Cardiac muscle cell (in vitro differentiated cells and primary cell): ENCODE data around the gene CTCFL. TPM values are rescaled to one million over a fixed set of nuclear protein-coding genes. Genes with fewer than 3 reads are reported as not detected.

Experiments used
- DNase-seq, 2 donors: peaks; one replicate each; pipeline versions ENCODE4 v3.0.0 to v3.0.0-alpha.2; 2010 to 2017; ENCODE audit warnings: low read depth in 1 of 2, low spot score in 1 of 2
- H3K27ac ChIP-seq: fragments of 200-600 bp; sonication (generic); 2 replicates; pipeline ENCODE4 v1.5.1; 2016
- H3K27me3 ChIP-seq: fragments of 200-600 bp; sonication (generic); 2 replicates; pipeline ENCODE4 v1.6.0; 2016; ENCODE audit warnings: control low read depth
- H3K36me3 ChIP-seq: fragments of 200-600 bp; sonication (generic); 2 replicates; pipeline ENCODE4 v1.5.1; 2016; ENCODE audit warnings: control low read depth
- H3K4me1 ChIP-seq: fragments of 200-600 bp; sonication (generic); 2 replicates; pipeline ENCODE4 v1.8.1; 2017; ENCODE audit warnings: low read depth, mild to moderate bottlenecking, mixed run types
- H3K4me3 ChIP-seq: fragments of 200-600 bp; sonication (generic); 2 replicates; pipeline ENCODE4 v1.5.1; 2016; ENCODE audit warnings: mild to moderate bottlenecking
- H3K9me3 ChIP-seq: fragments of 200-600 bp; sonication (generic); 2 replicates; pipeline ENCODE4 v1.5.1; 2017; ENCODE audit warnings: low read depth, mild to moderate bottlenecking, control low read depth
- polyA plus RNA-seq: library from polyadenylated mRNA; unstranded; fragments of >200 nt; fragmentation: Nextera tagmentation; extraction: Ambion mirVana; gene quantifications from 2 replicates; pipeline ENCODE4 v1.2.1, GENCODE V29; 2016
- total RNA-seq: library from RNA; depleted of rRNA; stranded (reverse); fragments of >200 nt; gene quantifications from 2 replicates; pipeline ENCODE4 v1.2.3, GENCODE V29; 2016
- TF ChIP-seq, protein P1 (sequence below): IDR thresholded peaks from 2 replicates; pipeline ENCODE4 v1.5.1; 2012; ENCODE audit warnings: low read depth, mild to moderate bottlenecking, low read length

CTCFL gene
- total and polyA plus RNA-seq, 2 experiments from 2014 or later = 0.09 TPM; not detected in 1

DNA sequence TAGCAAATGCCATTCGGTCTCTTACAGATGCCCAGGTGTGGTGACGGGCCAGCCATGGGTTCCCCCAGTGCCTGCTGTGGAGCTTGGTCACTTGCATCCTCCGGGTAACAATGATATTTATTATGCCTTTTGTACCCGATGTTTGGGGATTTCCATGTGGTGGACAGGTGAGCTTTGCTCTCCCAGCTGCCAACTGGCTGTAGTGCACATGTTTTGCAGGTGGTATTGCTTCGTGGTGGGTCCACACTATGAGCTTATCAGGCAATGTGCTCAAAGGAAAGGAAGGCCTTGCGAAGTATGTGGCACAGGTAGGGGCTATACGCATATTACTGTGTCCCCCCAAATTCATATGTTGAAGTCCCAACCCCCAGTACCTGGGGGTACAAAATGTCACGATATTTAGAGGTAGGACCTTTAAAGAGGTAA, 4.2 kb upstream of the CTCFL start:
- no peak for DNase-seq
- TF ChIP-seq, protein P1, sequence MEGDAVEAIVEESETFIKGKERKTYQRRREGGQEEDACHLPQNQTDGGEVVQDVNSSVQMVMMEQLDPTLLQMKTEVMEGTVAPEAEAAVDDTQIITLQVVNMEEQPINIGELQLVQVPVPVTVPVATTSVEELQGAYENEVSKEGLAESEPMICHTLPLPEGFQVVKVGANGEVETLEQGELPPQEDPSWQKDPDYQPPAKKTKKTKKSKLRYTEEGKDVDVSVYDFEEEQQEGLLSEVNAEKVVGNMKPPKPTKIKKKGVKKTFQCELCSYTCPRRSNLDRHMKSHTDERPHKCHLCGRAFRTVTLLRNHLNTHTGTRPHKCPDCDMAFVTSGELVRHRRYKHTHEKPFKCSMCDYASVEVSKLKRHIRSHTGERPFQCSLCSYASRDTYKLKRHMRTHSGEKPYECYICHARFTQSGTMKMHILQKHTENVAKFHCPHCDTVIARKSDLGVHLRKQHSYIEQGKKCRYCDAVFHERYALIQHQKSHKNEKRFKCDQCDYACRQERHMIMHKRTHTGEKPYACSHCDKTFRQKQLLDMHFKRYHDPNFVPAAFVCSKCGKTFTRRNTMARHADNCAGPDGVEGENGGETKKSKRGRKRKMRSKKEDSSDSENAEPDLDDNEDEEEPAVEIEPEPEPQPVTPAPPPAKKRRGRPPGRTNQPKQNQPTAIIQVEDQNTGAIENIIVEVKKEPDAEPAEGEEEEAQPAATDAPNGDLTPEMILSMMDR = no peak
- Histone ChIP-seq H3K4me3 (no peak overlapping the region), H3K27ac (no peak overlapping the region), H3K9me3 (no peaks in the 10 kb centered on the region), H3K4me1 (no peaks in the 10 kb centered on the region), H3K36me3 (no peaks in the 10 kb centered on the region), H3K27me3 (no peaks in the 10 kb centered on the region)

GRCh38 chr20:57528148-57528547, 3.2 kb upstream of the CTCFL start:
- Histone ChIP-seq H3K27ac (no peak overlapping the region), H3K9me3 (no peaks in the 10 kb centered on the region), H3K36me3 (no peaks in the 10 kb centered on the region), H3K4me3 (no peak overlapping the region), H3K4me1 (no peaks in the 10 kb centered on the region), H3K27me3 (no peaks in the 10 kb centered on the region)
- DNase-seq = no peak
- TF ChIP-seq, protein P1 = no peak

GRCh38 chr20:57527728-57528127, 2.8 kb upstream of the CTCFL start:
- H3K36me3 ChIP-seq = no peaks in the 10 kb centered on the region
- TF ChIP-seq, protein P1 = no peak
- no peak overlapping the region for H3K4me3 ChIP-seq
- no peak overlapping the region for H3K27ac ChIP-seq
- no peak for DNase-seq
- no peaks in the 10 kb centered on the region for H3K9me3 ChIP-seq
- no peaks in the 10 kb centered on the region for H3K4me1 ChIP-seq
- H3K27me3 ChIP-seq = no peaks in the 10 kb centered on the region

- DNase-seq = no peak
- TF ChIP-seq, protein P1 = no peak
- no peaks in the 10 kb centered on the region for H3K9me3 ChIP-seq
- H3K4me1 ChIP-seq = no peaks in the 10 kb centered on the region
- no peak overlapping the region for H3K4me3 ChIP-seq
- no peak overlapping the region for H3K27ac ChIP-seq
- no peaks in the 10 kb centered on the region for H3K36me3 ChIP-seq
- no peaks in the 10 kb centered on the region for H3K27me3 ChIP-seq
Measured at GRCh38 chr20:57526885-57527460, 2.0 kb upstream of the CTCFL start.

- Histone ChIP-seq H3K27ac (no peak overlapping the region), H3K4me3 (no peak overlapping the region), H3K36me3 (no peaks in the 10 kb centered on the region), H3K27me3 (no peaks in the 10 kb centered on the region), H3K4me1 (no peaks in the 10 kb centered on the region), H3K9me3 (no peaks in the 10 kb centered on the region)
- no peak for DNase-seq
- TF ChIP-seq, protein P1 = no peak
Measured at GRCh38 chr20:57526087-57526884, 1.3 kb upstream of the CTCFL start.
